Embryonic facial prominence (tissue), 1 donor: ENCODE results near the gene MAP7.
"Not testable (repeated sequence)": the region's sequence is repeated elsewhere in the genome, so short reads cannot be mapped to it uniquely, and the experiment has no call there.

Experiments
- DNase-seq: peaks from one replicate; pipeline ENCODE4 v3.0.0-alpha.2; 2016; ENCODE audit errors: extremely low spot score

MAP7 gene

GRCh38 chr6:136421537-136422158 lies 128.6 kb downstream of the MAP7 start:
- no peak for DNase-seq

- DNase-seq: no peak
These were observed 129.4 kb downstream of the MAP7 start for GRCh38 chr6:136420853-136421252.

GRCh38 chr6:136415351-136416007 lies 134.7 kb downstream of the MAP7 start:
- no peak for DNase-seq

GRCh38 chr6:136412410-136412809 lies 137.8 kb downstream of the MAP7 start:
- DNase-seq: no peak

GRCh38 chr6:136411453-136412354 lies 138.5 kb downstream of the MAP7 start:
- DNase-seq: no peak

GRCh38 chr6:136411025-136411325 lies 139.2 kb downstream of the MAP7 start:
- DNase-seq: no peak

GRCh38 chr6:136410201-136411024 lies 139.8 kb downstream of the MAP7 start:
- no peak for DNase-seq

GRCh38 chr6:136409597-136409996 lies 140.6 kb downstream of the MAP7 start:
- no peak for DNase-seq

- DNase-seq: no peak
These were observed 142.0 kb downstream of the MAP7 start for GRCh38 chr6:136408204-136408603.

- no peak for DNase-seq
These were observed 144.7 kb downstream of the MAP7 start for GRCh38 chr6:136405420-136406029.

- DNase-seq: no peak
These were observed 145.4 kb downstream of the MAP7 start for GRCh38 chr6:136404627-136405419.

- DNase-seq: no peak
These were observed 146.2 kb downstream of the MAP7 start for GRCh38 chr6:136404007-136404406.

GRCh38 chr6:136403110-136403980 lies 146.9 kb downstream of the MAP7 start:
- DNase-seq: no peak

GRCh38 chr6:136401749-136402148 lies 148.5 kb downstream of the MAP7 start:
- DNase-seq: no peak

- not testable (repeated sequence) for DNase-seq
These were observed 149.0 kb downstream of the MAP7 start for GRCh38 chr6:136401236-136401635.

GRCh38 chr6:136398453-136398852 lies 151.8 kb downstream of the MAP7 start:
- no peak for DNase-seq

- DNase-seq: no peak
These were observed 153.3 kb downstream of the MAP7 start for GRCh38 chr6:136396908-136397307.

GRCh38 chr6:136390959-136391358 lies 159.3 kb downstream of the MAP7 start:
- not testable (repeated sequence) for DNase-seq

- DNase-seq: no peak
These were observed 162.9 kb downstream of the MAP7 start for GRCh38 chr6:136387316-136387715.
